ENCODE data around the gene PCDHGA9.
"Not testable (repeated sequence)": the region's sequence is repeated elsewhere in the genome, so short reads cannot be mapped to it uniquely, and the experiment has no call there.

DNA sequence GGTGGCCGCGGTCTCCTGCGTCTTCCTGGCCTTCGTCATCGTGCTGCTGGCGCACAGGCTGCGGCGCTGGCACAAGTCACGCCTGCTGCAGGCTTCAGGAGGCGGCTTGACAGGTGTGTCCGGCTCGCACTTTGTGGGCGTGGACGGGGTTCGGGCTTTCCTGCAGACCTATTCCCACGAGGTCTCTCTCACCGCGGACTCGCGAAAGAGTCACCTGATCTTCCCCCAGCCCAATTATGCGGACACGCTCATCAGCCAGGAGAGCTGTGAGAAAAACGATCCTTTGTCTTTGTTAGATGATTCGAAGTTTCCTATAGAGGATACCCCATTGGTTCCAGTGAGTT lies 12.7 kb downstream of the PCDHGA9 start:
- TF ChIP-seq BRD4 (IDR thresholded peaks at IDR 0.05); ZNF407 (IDR thresholded peaks at IDR 0.05; ENCODE audit: low read depth); ZNF76 (CRISPR knock-in tag; IDR thresholded peaks at IDR 0.05; ENCODE audit: borderline replicate concordance); CEBPB (tag; IDR thresholded peaks at IDR 0.05); LCOR (CRISPR knock-in tag; IDR thresholded peaks at IDR 0.05); EP300 (IDR thresholded peaks at IDR 0.05; ENCODE audit: low read length); YY1 (IDR thresholded peaks at IDR 0.05; ENCODE audit: borderline replicate concordance in 1 of 3, control insufficient read depth in 1 of 3, extremely low read depth in 1 of 3, insufficient read depth in 3 of 3, insufficient read length in 1 of 3, insufficient replicate concordance in 2 of 3, low read depth in 1 of 3, low read length in 2 of 3); POLR2AphosphoS5 (IDR thresholded peaks at IDR 0.05; ENCODE audit: control insufficient read depth, insufficient read depth, low read depth, low read length); SRSF9 (IDR thresholded peaks at IDR 0.05; ENCODE audit: borderline replicate concordance, low read depth, low read length): not testable (repeated sequence)
- TF ChIP-seq, protein P1, sequence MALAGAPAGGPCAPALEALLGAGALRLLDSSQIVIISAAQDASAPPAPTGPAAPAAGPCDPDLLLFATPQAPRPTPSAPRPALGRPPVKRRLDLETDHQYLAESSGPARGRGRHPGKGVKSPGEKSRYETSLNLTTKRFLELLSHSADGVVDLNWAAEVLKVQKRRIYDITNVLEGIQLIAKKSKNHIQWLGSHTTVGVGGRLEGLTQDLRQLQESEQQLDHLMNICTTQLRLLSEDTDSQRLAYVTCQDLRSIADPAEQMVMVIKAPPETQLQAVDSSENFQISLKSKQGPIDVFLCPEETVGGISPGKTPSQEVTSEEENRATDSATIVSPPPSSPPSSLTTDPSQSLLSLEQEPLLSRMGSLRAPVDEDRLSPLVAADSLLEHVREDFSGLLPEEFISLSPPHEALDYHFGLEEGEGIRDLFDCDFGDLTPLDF (CRISPR knock-in tag; IDR thresholded peaks at IDR 0.05) = not testable (repeated sequence)
- TF ChIP-seq, protein P2, sequence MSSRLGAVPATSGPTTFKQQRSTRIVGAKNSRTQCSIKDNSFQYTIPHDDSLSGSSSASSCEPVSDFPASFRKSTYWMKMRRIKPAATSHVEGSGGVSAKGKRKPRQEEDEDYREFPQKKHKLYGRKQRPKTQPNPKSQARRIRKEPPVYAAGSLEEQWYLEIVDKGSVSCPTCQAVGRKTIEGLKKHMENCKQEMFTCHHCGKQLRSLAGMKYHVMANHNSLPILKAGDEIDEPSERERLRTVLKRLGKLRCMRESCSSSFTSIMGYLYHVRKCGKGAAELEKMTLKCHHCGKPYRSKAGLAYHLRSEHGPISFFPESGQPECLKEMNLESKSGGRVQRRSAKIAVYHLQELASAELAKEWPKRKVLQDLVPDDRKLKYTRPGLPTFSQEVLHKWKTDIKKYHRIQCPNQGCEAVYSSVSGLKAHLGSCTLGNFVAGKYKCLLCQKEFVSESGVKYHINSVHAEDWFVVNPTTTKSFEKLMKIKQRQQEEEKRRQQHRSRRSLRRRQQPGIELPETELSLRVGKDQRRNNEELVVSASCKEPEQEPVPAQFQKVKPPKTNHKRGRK (tag; IDR thresholded peaks at IDR 0.05) = not testable (repeated sequence)
